Natural killer cell (primary cell): Measurements from ENCODE around the gene EXOC4. TPM values are rescaled to one million over a fixed set of nuclear protein-coding genes. Genes with fewer than 3 reads are reported as not detected.

Experiments used
- ATAC-seq, 3 donors: fragments of 150-1000 bp in 2 of 3; fragments of 200-7000 bp in 1 of 3; cut with Tn5 transposase; 1 replicate in 1 of 3; 2 replicates in 2 of 3; pipeline ENCODE4 v1.10.0; 2021; ENCODE audit warnings: mild to moderate bottlenecking in 2 of 3, moderate library complexity in 2 of 3
- DNase-seq, 2 donors: peaks; one replicate each; pipeline versions ENCODE4 v3.0.0 to v3.0.0-alpha.2; 2013 to 2021; ENCODE audit warnings: mixed read lengths in 1 of 2
- H3K27ac ChIP-seq: one replicate; pipeline ENCODE4 v1.5.1; 2013; ENCODE audit warnings: mild to moderate bottlenecking, low read length
- H3K27me3 ChIP-seq: one replicate; pipeline ENCODE4 v1.6.1; 2013; ENCODE audit warnings: low read length; ENCODE audit not compliant: control insufficient read depth, insufficient read depth
- H3K36me3 ChIP-seq: one replicate; pipeline ENCODE4 v1.6.1; 2013; ENCODE audit warnings: low read length; ENCODE audit not compliant: control insufficient read depth, insufficient read depth
- H3K4me1 ChIP-seq: one replicate; pipeline ENCODE4 v1.6.1; 2013; ENCODE audit warnings: low read length; ENCODE audit not compliant: control insufficient read depth, insufficient read depth
- H3K4me3 ChIP-seq: one replicate; pipeline ENCODE4 v1.5.1; 2013; ENCODE audit warnings: low read length
- H3K9me3 ChIP-seq: one replicate; pipeline ENCODE4 v1.6.1; 2013; ENCODE audit warnings: low read length; ENCODE audit not compliant: control insufficient read depth, insufficient read depth
- H3K27ac Mint-ChIP-seq, 2 donors: one replicate each; pipeline ENCODE4 v1.8.0; 2022; ENCODE audit warnings: mild to moderate bottlenecking in 2 of 2, mixed read lengths in 2 of 2, moderate library complexity in 1 of 2
- H3K27me3 Mint-ChIP-seq, 2 donors: one replicate each; pipeline ENCODE4 v1.8.0; 2022; ENCODE audit warnings: low read depth in 2 of 2, mixed read lengths in 2 of 2
- H3K36me3 Mint-ChIP-seq: one replicate; pipeline ENCODE4 v1.8.0; 2022; ENCODE audit warnings: mixed read lengths
- H3K4me1 Mint-ChIP-seq, 2 donors: one replicate each; pipeline ENCODE4 v1.8.0; 2022; ENCODE audit warnings: mixed read lengths in 2 of 2
- H3K4me3 Mint-ChIP-seq: one replicate; pipeline ENCODE4 v1.8.0; 2022; ENCODE audit warnings: mild to moderate bottlenecking, moderate library complexity, mixed read lengths
- H3K9me3 Mint-ChIP-seq, 2 donors: one replicate each; pipeline ENCODE4 v1.8.0; 2022; ENCODE audit warnings: mixed read lengths in 2 of 2
- CTCF ChIP-seq: fragments of 200-600 bp; IDR thresholded peaks from one replicate; pipeline ENCODE4 v1.8.0; 2022; ENCODE audit warnings: antibody characterized with exemption
- WGBS: methylation state at CpG from one replicate; pipeline ENCODE4 v1.1.7; 2013; ENCODE audit warnings: missing lambda C conversion rate; ENCODE audit not compliant: insufficient coverage; 5-methylcytosine and 5-hydroxymethylcytosine counted together
- intact Hi-C: fragments of 100-400 bp; cut with micrococcal nuclease; formaldehyde crosslinking; loops from one replicate; pipeline ENCODE4 v1.14.2; 2022
- total RNA-seq, 4 donors: library from RNA; stranded (reverse); fragments of 120-200 nt in 1 of 4; gene quantifications; one replicate each; pipeline versions ENCODE4 v1.2.3 to v1.2.4, GENCODE V29; 2013 to 2022

Gene EXOC4
- total RNA-seq, 3 donors from 2014 or later (not counting 1 experiment from before 2014, with no cell fraction given) = 105 to 148 (median 123) TPM

GRCh38 chr7:133735222-133735621, 482.3 kb downstream of the EXOC4 start:
- H3K4me3 Mint-ChIP-seq = no peak overlapping the region
- no peaks in the 10 kb centered on the region for H3K4me1 ChIP-seq
- H3K27me3 Mint-ChIP-seq = no peaks in the 10 kb centered on the region
- DNase-seq (no peak), ATAC-seq (no peak)
- H3K4me1 Mint-ChIP-seq = no peaks in the 10 kb centered on the region
- no peak overlapping the region for H3K27ac Mint-ChIP-seq
- H3K4me3 ChIP-seq = no peak overlapping the region
- H3K27ac ChIP-seq = no peak overlapping the region
- H3K36me3 ChIP-seq = no peaks in the 10 kb centered on the region
- no CpG with 5 or more reads among the region's 1 CpG for WGBS
- no peaks in the 10 kb centered on the region for H3K9me3 Mint-ChIP-seq
- no peaks in the 10 kb centered on the region for H3K36me3 Mint-ChIP-seq
- intact Hi-C loops = no loop called here
- H3K27me3 ChIP-seq = no peaks in the 10 kb centered on the region
- no peak for TF ChIP-seq CTCF
- no peaks in the 10 kb centered on the region for H3K9me3 ChIP-seq

GRCh38 chr7:133739817-133740216, 486.9 kb downstream of the EXOC4 start:
- peaks cover 10 to 11% of the 10 kb centered on the region in 2 donors for H3K4me1 Mint-ChIP-seq

GRCh38 chr7:133741078-133741477, 488.2 kb downstream of the EXOC4 start:
- intact Hi-C loops = no loop called here
- WGBS = 90% methylated on average over 2 of the region's 3 CpGs
- no peak for TF ChIP-seq CTCF
- Histone ChIP-seq H3K4me1 (no peaks in the 10 kb centered on the region), H3K4me3 (no peak overlapping the region), H3K27ac (no peak overlapping the region), H3K27me3 (no peaks in the 10 kb centered on the region), H3K36me3 (no peaks in the 10 kb centered on the region), H3K9me3 (no peaks in the 10 kb centered on the region)
- Mint-ChIP-seq H3K36me3 (no peaks in the 10 kb centered on the region), H3K27ac (peak overlapping the region in 1 of 2 donors; percentile 2), H3K9me3 (no peaks in the 10 kb centered on the region), H3K27me3 (no peaks in the 10 kb centered on the region), H3K4me3 (no peak overlapping the region), H3K4me1 (peaks cover 10 to 11% of the 10 kb centered on the region in 2 donors)
- DNase-seq (no peak), ATAC-seq (no peak)

More at GRCh38 chr7:133739817-133740216, 486.9 kb downstream of the EXOC4 start:
- ATAC-seq = no peak
- Mint-ChIP-seq H3K9me3 (no peaks in the 10 kb centered on the region), H3K4me3 (no peak overlapping the region), H3K36me3 (no peaks in the 10 kb centered on the region), H3K27ac (no peak overlapping the region), H3K27me3 (no peaks in the 10 kb centered on the region)
- Histone ChIP-seq H3K4me3 (no peak overlapping the region), H3K27ac (no peak overlapping the region), H3K4me1 (no peaks in the 10 kb centered on the region), H3K36me3 (no peaks in the 10 kb centered on the region), H3K27me3 (no peaks in the 10 kb centered on the region), H3K9me3 (no peaks in the 10 kb centered on the region)
- intact Hi-C loops = no loop called here
- DNase-seq = no peak
- no CpG with 5 or more reads among the region's 1 CpG for WGBS
- no peak for TF ChIP-seq CTCF

- intact Hi-C loops = no loop called here
- H3K9me3 Mint-ChIP-seq = no peaks in the 10 kb centered on the region
- H3K27ac Mint-ChIP-seq = no peak overlapping the region
- H3K27ac ChIP-seq = no peak overlapping the region
- H3K4me3 ChIP-seq = no peak overlapping the region
- no peak for TF ChIP-seq CTCF
- H3K27me3 ChIP-seq = no peaks in the 10 kb centered on the region
- no peak for ATAC-seq
- H3K36me3 Mint-ChIP-seq = no peaks in the 10 kb centered on the region
- H3K36me3 ChIP-seq = no peaks in the 10 kb centered on the region
- no peaks in the 10 kb centered on the region for H3K4me1 ChIP-seq
- DNase-seq = no peak
- WGBS = 98% methylated on average over 3 of the region's 3 CpGs
- H3K4me1 Mint-ChIP-seq = peaks cover 10 to 11% of the 10 kb centered on the region in 2 donors
- no peak overlapping the region for H3K4me3 Mint-ChIP-seq
- H3K27me3 Mint-ChIP-seq = no peaks in the 10 kb centered on the region
- no peaks in the 10 kb centered on the region for H3K9me3 ChIP-seq
These were observed 488.8 kb downstream of the EXOC4 start for GRCh38 chr7:133741703-133742102.
